SIG-M5 treated with dmso at 0.1 percent for 504 hours (cell line): ENCODE measurements around the gene WNT7B.
"Not testable (repeated sequence)": the region's sequence is repeated elsewhere in the genome, so short reads cannot be mapped to it uniquely, and the experiment has no call there.

Experiments
- DNase-seq: peaks from one replicate; lab custom pipeline; 2025; ENCODE audit not compliant: unreplicated experiment; lab: John Stamatoyannopoulos, UW

WNT7B gene

GRCh38 chr22:46008836-46009596 lies 32.1 kb upstream of the WNT7B start:
- DNase-seq, result no peak

- DNase-seq, result no peak
These were observed 31.3 kb upstream of the WNT7B start for GRCh38 chr22:46008291-46008690.

GRCh38 chr22:46007848-46008261 lies 30.9 kb upstream of the WNT7B start:
- DNase-seq, result no peak

- DNase-seq, result peak; percentile 75
These were observed 30.3 kb upstream of the WNT7B start for GRCh38 chr22:46007003-46007847.

- peak; percentile 74 for DNase-seq
These were observed 29.5 kb upstream of the WNT7B start for GRCh38 chr22:46006379-46007002.

GRCh38 chr22:46005116-46005705 lies 28.2 kb upstream of the WNT7B start:
- not testable (repeated sequence) for DNase-seq

- no peak for DNase-seq
These were observed 27.3 kb upstream of the WNT7B start for GRCh38 chr22:46004105-46004866.

- DNase-seq, result no peak
These were observed 26.5 kb upstream of the WNT7B start for GRCh38 chr22:46003271-46004091.

GRCh38 chr22:46002757-46003270 lies 25.9 kb upstream of the WNT7B start:
- no peak for DNase-seq

GRCh38 chr22:46001426-46002106 lies 24.6 kb upstream of the WNT7B start:
- DNase-seq, result no peak

GRCh38 chr22:46001046-46001425 lies 24.1 kb upstream of the WNT7B start:
- peak; percentile 32 for DNase-seq

GRCh38 chr22:46000081-46001027 lies 23.4 kb upstream of the WNT7B start:
- no peak for DNase-seq

GRCh38 chr22:45999379-45999971 lies 22.5 kb upstream of the WNT7B start:
- DNase-seq, result no peak

- no peak for DNase-seq
These were observed 21.8 kb upstream of the WNT7B start for GRCh38 chr22:45998638-45999378.

GRCh38 chr22:45997777-45998637 lies 21.0 kb upstream of the WNT7B start:
- DNase-seq, result no peak
